ENCODE data around the gene TMEM9B. TPM values are rescaled to one million over a fixed set of nuclear protein-coding genes. Genes with fewer than 3 reads are reported as not detected.
"Not testable (repeated sequence)": the region's sequence is repeated elsewhere in the genome, so short reads cannot be mapped to it uniquely, and the experiment has no call there.

The TMEM9B gene
- polyA plus RNA-seq, result 104 TPM

- Mint-ChIP-seq H3K27me3 (no peaks in the 10 kb centered on the region), H3K36me3 (no peaks in the 10 kb centered on the region), H3K4me3 (peak within 1 kb of the TSS; percentile 93 to 100 (median 97)), H3K27ac (peak within 1 kb of the TSS; percentile 96 to 99 (median 98)), H3K9me3 (no peaks in the 10 kb centered on the region), H3K4me1 (peaks cover 24 to 30% (median 28%) of the 10 kb centered on the region in 3 donors)
These were observed at the start of gene TMEM9B for GRCh38 chr11:8964324-8965320. TSS of gene TMEM9B (minus strand) at chr11:8964442. CDS start at chr11:8964313, 129 bp downstream.

GRCh38 chr11:9013373-9013772, 49.1 kb upstream of the TMEM9B start:
- H3K27me3 Mint-ChIP-seq, result peaks cover 6% of the 10 kb centered on the region
- peaks cover 0 to 3% (median 1%) of the 10 kb centered on the region in 3 donors for H3K4me1 Mint-ChIP-seq

GRCh38 chr11:9009538-9009937, 45.3 kb upstream of the TMEM9B start:
- not testable (repeated sequence) for H3K9me3 Mint-ChIP-seq, H3K4me3 Mint-ChIP-seq, H3K36me3 Mint-ChIP-seq, H3K27ac Mint-ChIP-seq, H3K4me1 Mint-ChIP-seq
- peaks cover 11% of the 10 kb centered on the region for H3K27me3 Mint-ChIP-seq

More at GRCh38 chr11:9013373-9013772, 49.1 kb upstream of the TMEM9B start:
- no peak overlapping the region for H3K27ac Mint-ChIP-seq
- H3K9me3 Mint-ChIP-seq, result peaks cover 0 to 4% (median 2%) of the 10 kb centered on the region in 3 donors
- no peak overlapping the region for H3K4me3 Mint-ChIP-seq
- H3K36me3 Mint-ChIP-seq, result peaks cover 2% of the 10 kb centered on the region

- peaks cover 2% of the 10 kb centered on the region for H3K36me3 Mint-ChIP-seq
- peaks cover 0 to 5% (median 3%) of the 10 kb centered on the region in 3 donors for H3K4me1 Mint-ChIP-seq
- H3K9me3 Mint-ChIP-seq, result peaks cover 0 to 4% (median 2%) of the 10 kb centered on the region in 3 donors
- peak overlapping the region in 2 of 4 donors; percentile 5 to 9 for H3K4me3 Mint-ChIP-seq
- H3K27ac Mint-ChIP-seq, result no peak overlapping the region
- peaks cover 11% of the 10 kb centered on the region for H3K27me3 Mint-ChIP-seq
These were observed 44.4 kb upstream of the TMEM9B start for GRCh38 chr11:9008661-9009060.

GRCh38 chr11:9008011-9008550, 43.8 kb upstream of the TMEM9B start:
- Mint-ChIP-seq H3K4me3 (peak overlapping the region in 1 of 4 donors; percentile 5), H3K27ac (no peak overlapping the region), H3K9me3 (peaks cover 0 to 4% (median 2%) of the 10 kb centered on the region in 3 donors), H3K27me3 (peaks cover 13% of the 10 kb centered on the region), H3K4me1 (peaks cover 3 to 8% (median 3%) of the 10 kb centered on the region in 3 donors), H3K36me3 (peaks cover 2% of the 10 kb centered on the region)

- Mint-ChIP-seq H3K27me3 (peaks cover 32% of the 10 kb centered on the region), H3K9me3 (peaks cover 0 to 1% (median 0%) of the 10 kb centered on the region in 3 donors), H3K36me3 (no peaks in the 10 kb centered on the region), H3K4me1 (peaks cover 3 to 9% (median 4%) of the 10 kb centered on the region in 3 donors), H3K4me3 (peak overlapping the region; percentile 21 to 72 (median 54)), H3K27ac (peak overlapping the region in 1 of 3 donors; percentile 53)
These were observed 40.8 kb upstream of the TMEM9B start for GRCh38 chr11:9005087-9005486.

- Mint-ChIP-seq H3K4me3 (peak overlapping the region in 3 of 4 donors; percentile 44 to 72 (median 64)), H3K27me3 (peaks cover 36% of the 10 kb centered on the region), H3K9me3 (no peaks in the 10 kb centered on the region), H3K36me3 (no peaks in the 10 kb centered on the region), H3K4me1 (peaks cover 3 to 9% (median 4%) of the 10 kb centered on the region in 3 donors), H3K27ac (peak overlapping the region in 1 of 3 donors; percentile 53)
These were observed 40.1 kb upstream of the TMEM9B start for GRCh38 chr11:9004183-9004926.

- H3K27me3 Mint-ChIP-seq, result peaks cover 36% of the 10 kb centered on the region
- peaks cover 3 to 9% (median 4%) of the 10 kb centered on the region in 3 donors for H3K4me1 Mint-ChIP-seq
- no peaks in the 10 kb centered on the region for H3K9me3 Mint-ChIP-seq
- peak within 1 kb of the TSS in 1 of 3 donors; percentile 81 for H3K27ac Mint-ChIP-seq
- H3K4me3 Mint-ChIP-seq, result peak within 1 kb of the TSS; percentile 73 to 88 (median 78)
- no peaks in the 10 kb centered on the region for H3K36me3 Mint-ChIP-seq
These were observed 39.4 kb upstream of the TMEM9B start, which contains the start of gene NRIP3 for GRCh38 chr11:9003573-9004182. TSS of gene NRIP3 (minus strand) at chr11:9004001. CDS start at chr11:9003935, 66 bp downstream.

GRCh38 chr11:9002920-9003572, 38.8 kb upstream of the TMEM9B start:
- H3K9me3 Mint-ChIP-seq, result no peaks in the 10 kb centered on the region

GRCh38 chr11:9001736-9002135, 37.5 kb upstream of the TMEM9B start:
- H3K4me3 Mint-ChIP-seq, result no peak overlapping the region
- H3K4me1 Mint-ChIP-seq, result peaks cover 3 to 9% (median 4%) of the 10 kb centered on the region in 3 donors
- no peaks in the 10 kb centered on the region for H3K9me3 Mint-ChIP-seq

More at GRCh38 chr11:9002920-9003572, 38.8 kb upstream of the TMEM9B start:
- Mint-ChIP-seq H3K4me3 (peak overlapping the region; percentile 73 to 88 (median 78)), H3K27me3 (peaks cover 36% of the 10 kb centered on the region), H3K4me1 (peaks cover 3 to 9% (median 4%) of the 10 kb centered on the region in 3 donors), H3K27ac (peak overlapping the region in 1 of 3 donors; percentile 81), H3K36me3 (no peaks in the 10 kb centered on the region)

GRCh38 chr11:8998017-8998416, 33.8 kb upstream of the TMEM9B start:
- H3K27ac Mint-ChIP-seq, result no peak overlapping the region
- no peaks in the 10 kb centered on the region for H3K9me3 Mint-ChIP-seq
- peaks cover 27% of the 10 kb centered on the region for H3K27me3 Mint-ChIP-seq
- no peaks in the 10 kb centered on the region for H3K36me3 Mint-ChIP-seq
- peaks cover 0 to under 1% (median 0%) of the 10 kb centered on the region in 3 donors for H3K4me1 Mint-ChIP-seq
- H3K4me3 Mint-ChIP-seq, result no peak overlapping the region

More at GRCh38 chr11:9001736-9002135, 37.5 kb upstream of the TMEM9B start:
- no peak overlapping the region for H3K27ac Mint-ChIP-seq
- H3K36me3 Mint-ChIP-seq, result no peaks in the 10 kb centered on the region
- peaks cover 38% of the 10 kb centered on the region for H3K27me3 Mint-ChIP-seq

- H3K9me3 Mint-ChIP-seq, result no peaks in the 10 kb centered on the region
- no peaks in the 10 kb centered on the region for H3K4me1 Mint-ChIP-seq
- H3K27me3 Mint-ChIP-seq, result peaks cover 23% of the 10 kb centered on the region
- H3K36me3 Mint-ChIP-seq, result no peaks in the 10 kb centered on the region
- no peak overlapping the region for H3K4me3 Mint-ChIP-seq
- no peak overlapping the region for H3K27ac Mint-ChIP-seq
These were observed 33.2 kb upstream of the TMEM9B start for GRCh38 chr11:8997451-8997850.

- H3K27me3 Mint-ChIP-seq, result peaks cover 9% of the 10 kb centered on the region
- no peak overlapping the region for H3K27ac Mint-ChIP-seq
- H3K36me3 Mint-ChIP-seq, result no peaks in the 10 kb centered on the region
- H3K9me3 Mint-ChIP-seq, result no peaks in the 10 kb centered on the region
- H3K4me3 Mint-ChIP-seq, result no peak overlapping the region
- H3K4me1 Mint-ChIP-seq, result no peaks in the 10 kb centered on the region
These were observed 25.2 kb upstream of the TMEM9B start for GRCh38 chr11:8989453-8989852.
